Endometrium (tissue), 2 donors: ENCODE results near the gene MAG.
"Not testable (repeated sequence)": the region's sequence is repeated elsewhere in the genome, so short reads cannot be mapped to it uniquely, and the experiment has no call there.

Source experiments
- FAIRE-seq: peaks from 2 replicates; lab custom pipeline; 2012; peaks lifted over from hg19 to GRCh38; lab: Jason Lieb, UNC
- donor health status: control.
- donor health status: control.

The MAG gene

DNA sequence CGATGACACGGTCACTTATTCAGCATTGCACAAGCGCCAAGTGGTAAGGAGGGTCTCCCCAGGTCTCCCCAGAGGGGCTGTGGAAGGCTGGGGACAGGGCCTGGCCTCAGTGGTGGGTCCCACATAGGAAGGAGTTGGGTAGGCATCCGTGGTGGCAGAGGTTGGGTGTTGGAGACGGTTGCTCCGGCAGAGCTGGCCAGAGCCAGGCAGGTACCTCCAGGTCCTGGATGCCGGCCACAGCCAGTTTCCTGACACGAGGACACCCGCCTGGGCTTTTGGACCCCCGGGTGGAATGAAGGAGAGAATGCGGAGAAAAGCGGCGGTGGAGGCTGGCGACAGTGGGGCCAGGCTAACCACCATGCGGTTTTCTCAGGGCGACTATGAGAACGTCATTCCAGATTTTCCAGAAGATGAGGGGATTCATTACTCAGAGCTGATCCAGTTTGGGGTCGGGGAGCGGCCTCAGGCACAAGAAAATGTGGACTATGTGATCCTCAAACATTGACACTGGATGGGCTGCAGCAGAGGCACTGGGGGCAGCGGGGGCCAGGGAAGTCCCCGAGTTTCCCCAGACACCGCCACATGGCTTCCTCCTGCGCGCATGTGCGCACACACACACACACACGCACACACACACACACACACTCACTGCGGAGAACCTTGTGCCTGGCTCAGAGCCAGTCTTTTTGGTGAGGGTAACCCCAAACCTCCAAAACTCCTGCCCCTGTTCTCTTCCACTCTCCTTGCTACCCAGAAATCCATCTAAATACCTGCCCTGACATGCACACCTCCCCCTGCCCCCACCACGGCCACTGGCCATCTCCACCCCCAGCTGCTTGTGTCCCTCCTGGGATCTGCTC is 54.5 kb downstream of the MAG start:
- no peak for FAIRE-seq

GRCh38 chr19:35347171-35347929 is 55.4 kb downstream of the MAG start, which contains the start of gene FFAR1:
FFAR1 (plus strand) TSS chr19:35347902; CDS start chr19:35351552, 3,650 bp downstream.
- no peak for FAIRE-seq

- no peak for FAIRE-seq
Observed at GRCh38 chr19:35347930-35348298, 56.0 kb downstream of the MAG start.

- FAIRE-seq = no peak
Observed at GRCh38 chr19:35348911-35349611, 57.1 kb downstream of the MAG start.

- FAIRE-seq = no peak
Observed at GRCh38 chr19:35349614-35350521, 57.9 kb downstream of the MAG start.

DNA sequence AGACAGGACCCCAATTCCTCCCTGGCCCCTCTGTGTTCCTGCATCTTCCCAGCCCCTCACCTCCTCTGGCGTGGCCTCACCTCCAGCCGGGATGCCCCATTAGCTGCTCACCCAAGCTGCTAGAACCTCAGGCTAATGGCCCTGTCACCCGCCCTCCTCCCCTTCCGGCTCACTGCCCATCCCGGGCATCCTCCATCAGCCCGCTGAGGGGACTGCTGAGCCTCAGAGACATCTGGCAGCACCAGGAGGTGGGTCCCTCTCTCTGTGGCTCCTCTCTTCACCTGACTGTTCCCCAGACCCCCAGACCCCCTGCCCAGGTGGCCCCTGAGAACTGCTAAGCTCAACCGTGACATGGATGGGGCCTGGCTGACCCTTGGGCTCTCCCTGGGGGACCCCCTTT is 58.6 kb downstream of the MAG start:
- FAIRE-seq = no peak

GRCh38 chr19:35351411-35352176 is 59.6 kb downstream of the MAG start:
- no peak for FAIRE-seq

DNA sequence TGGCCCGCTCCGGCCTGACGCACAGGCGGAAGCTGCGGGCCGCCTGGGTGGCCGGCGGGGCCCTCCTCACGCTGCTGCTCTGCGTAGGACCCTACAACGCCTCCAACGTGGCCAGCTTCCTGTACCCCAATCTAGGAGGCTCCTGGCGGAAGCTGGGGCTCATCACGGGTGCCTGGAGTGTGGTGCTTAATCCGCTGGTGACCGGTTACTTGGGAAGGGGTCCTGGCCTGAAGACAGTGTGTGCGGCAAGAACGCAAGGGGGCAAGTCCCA is 60.2 kb downstream of the MAG start:
- FAIRE-seq = no peak

DNA sequence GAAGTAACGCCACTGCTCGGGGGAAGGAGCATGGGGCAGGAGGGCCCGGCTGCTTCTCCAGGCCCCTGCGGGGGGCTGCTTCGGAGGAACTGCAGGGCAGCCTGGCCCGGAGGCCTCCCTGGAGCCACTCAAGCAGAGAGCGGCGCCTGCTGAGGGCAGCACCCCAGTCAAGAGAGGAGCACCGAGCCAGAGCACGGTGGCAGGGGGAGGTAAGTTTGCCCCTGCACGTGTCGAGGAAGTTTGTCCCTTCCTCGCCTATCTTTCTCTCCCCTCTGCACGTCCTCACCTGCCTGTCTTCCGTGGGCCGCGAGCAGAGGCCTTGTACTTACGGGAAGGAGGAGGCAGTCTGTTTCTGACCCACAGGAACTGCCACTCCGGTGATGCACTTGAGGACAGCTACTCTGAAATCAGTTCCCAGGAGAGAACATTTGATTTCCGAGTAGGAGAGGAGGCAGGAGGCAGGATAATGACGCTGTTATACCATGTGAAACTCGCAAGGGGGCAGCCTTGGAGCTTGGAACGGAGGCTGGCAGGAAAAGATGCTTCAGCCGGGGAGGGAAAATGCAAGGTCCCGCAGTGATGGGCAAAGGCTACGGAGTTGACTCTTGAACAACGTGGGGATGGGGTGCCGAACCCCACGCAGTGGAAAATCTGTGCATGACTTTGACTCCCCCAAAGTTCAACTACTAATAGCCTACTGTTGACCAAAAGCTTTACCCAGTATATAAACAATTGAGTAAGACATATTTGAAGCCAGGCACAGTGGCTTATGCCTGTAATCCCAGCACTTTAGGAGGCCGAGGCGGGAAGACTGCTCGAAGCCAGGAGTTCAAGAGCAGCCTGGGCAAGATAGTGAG is 60.7 kb downstream of the MAG start:
- FAIRE-seq = no peak

DNA sequence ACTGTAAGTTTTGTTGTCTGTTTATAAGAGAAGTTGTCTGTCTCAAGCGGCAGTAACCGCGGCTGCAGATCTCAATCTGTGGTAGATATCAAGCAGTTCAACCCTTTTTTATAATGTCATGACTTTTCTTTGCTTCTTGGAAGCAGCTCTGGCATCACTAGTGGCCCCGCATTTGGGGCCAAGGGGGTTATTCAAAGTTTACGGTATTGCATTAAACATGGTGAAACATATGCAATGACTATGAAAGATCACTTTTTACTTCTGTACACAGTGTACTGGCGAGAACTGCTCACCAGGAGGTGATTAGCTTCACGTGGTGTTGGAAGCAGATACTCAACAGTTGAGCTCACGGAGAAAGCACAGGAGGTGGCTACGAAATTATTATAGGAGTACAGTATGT is 61.7 kb downstream of the MAG start:
- FAIRE-seq = no peak

GRCh38 chr19:35354898-35355297 is 62.9 kb downstream of the MAG start:
- no peak for FAIRE-seq

DNA sequence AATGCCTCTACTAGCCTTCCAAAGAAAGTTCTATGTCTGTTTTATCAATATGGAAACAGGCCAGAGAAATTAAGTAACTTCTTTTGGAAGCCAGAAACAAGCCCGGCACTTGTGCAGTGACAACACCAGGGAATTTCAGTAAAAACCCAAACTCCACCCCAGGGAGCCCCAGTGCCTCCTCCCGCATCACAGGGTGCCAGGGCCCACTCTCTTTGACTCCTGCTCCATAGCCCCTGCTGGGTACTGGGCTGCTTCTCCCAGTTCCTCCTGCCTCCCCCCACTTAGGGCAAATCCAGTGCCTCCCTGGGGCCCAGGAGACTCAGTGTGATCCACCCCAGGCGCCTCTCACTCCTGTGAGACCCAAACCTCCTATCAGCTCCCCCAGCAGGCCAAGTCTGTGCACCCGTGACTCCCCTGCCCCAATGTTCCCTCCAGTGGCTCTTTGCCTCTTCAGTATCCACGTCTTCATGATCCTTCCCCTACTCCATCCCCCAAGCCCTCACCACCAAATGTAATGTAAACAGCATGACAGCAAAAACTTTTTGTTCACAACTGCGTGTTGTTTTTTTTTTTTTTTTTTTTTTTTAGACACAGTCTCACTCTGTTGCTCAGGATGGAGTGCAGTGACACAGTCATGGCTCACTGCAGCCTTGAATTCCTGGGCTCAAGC is 64.0 kb downstream of the MAG start:
- no peak for FAIRE-seq

DNA sequence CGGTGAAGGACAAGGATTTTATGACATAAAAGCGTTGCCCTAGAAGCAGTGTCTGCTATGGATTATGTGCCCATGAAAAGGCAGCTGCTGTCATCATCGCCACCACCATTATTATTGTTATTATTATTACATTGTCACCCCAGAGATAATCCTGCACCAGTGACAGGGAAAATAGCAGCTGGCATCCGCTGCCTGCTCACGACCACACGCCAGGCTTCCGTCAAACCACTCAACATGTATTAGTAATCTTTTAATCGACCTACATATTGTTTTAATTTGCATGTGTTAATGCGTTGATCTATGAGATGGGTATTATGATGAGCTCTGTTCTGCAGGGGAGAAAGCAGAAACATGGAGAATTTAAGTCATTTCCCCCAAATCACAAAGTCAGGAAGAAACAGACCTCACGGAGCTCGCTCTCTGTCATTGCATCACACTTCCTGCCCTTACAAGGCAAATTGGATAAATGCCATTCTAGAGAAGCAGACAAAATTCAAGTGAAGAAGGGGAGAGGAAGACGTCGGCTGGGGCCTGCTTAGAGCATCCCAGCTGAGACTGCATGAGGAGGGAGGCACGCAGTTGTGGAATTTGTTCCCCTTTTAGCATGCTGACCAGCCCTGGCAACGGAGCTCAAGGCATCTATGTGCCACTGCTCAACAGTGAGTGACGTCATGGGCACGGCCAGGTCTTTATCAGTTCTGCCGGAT is 66.1 kb downstream of the MAG start, which contains the start of gene FFAR3:
Gene FFAR3, plus strand, starts transcription at position 594 of the 707 bp plus-strand sequence. CDS start 431 bp downstream, outside the sequence.
- no peak for FAIRE-seq

DNA sequence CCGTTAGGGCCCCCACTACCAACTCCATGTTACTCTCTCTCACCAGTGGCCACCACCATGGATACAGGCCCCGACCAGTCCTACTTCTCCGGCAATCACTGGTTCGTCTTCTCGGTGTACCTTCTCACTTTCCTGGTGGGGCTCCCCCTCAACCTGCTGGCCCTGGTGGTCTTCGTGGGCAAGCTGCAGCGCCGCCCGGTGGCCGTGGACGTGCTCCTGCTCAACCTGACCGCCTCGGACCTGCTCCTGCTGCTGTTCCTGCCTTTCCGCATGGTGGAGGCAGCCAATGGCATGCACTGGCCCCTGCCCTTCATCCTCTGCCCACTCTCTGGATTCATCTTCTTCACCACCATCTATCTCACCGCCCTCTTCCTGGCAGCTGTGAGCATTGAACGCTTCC is 66.9 kb downstream of the MAG start:
- FAIRE-seq = not testable (repeated sequence)

GRCh38 chr19:35359395-35359794 is 67.4 kb downstream of the MAG start:
- not testable (repeated sequence) for FAIRE-seq

- not testable (repeated sequence) for FAIRE-seq
Observed at GRCh38 chr19:35360081-35360480, 68.1 kb downstream of the MAG start.

GRCh38 chr19:35360880-35361420 is 69.0 kb downstream of the MAG start:
- FAIRE-seq = no peak

DNA sequence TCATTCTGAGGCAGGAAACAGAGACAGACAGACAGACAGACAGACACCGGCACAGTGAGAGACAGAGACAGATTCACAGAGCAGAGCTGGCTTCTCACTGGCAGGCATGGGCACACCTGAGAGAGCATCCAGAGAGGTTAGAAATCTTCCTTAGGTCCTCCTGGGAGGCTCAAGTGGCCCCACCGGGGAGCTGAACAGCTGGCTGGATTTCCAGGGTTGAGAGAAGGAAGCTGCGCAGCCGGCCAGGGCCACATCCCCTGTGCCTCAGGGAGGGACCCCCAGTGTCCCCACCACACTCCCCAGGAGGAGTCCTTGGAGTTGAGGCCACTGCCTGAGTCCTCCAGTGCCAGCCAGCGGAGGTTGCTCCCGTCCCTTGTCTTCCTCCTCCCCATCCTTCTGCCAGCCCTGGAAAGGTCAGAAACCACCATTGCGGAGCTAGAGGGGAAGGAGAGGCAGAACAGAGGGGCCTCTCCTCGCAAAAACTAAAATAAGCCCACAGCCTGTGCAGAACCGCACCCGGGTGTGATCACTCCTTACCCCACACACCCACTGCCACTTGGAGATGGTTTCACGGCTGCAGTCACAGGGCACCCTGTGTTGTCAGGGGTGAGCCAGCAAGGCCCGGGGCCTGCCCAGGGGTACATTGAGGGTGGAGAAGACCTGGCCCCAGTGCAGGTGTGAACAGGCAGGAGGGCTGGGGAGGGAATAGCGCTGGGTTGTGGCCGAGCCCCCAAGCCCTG is 70.5 kb downstream of the MAG start:
- no peak for FAIRE-seq
